PC-3 (cell line): ENCODE measurements around the gene CDK10. TPM values are rescaled to one million over a fixed set of nuclear protein-coding genes. Genes with fewer than 3 reads are reported as not detected.

Experiments
- ATAC-seq: fragments of 200-7000 bp; cut with Tn5 transposase; 2 replicates; pipeline ENCODE4 v1.9.1; 2020; ENCODE audit warnings: mild to moderate bottlenecking, moderate library complexity
- BruUV-seq: library from RNA; stranded (reverse); fragments of 400-500 nt; replicated peaks from 2 replicates; lab custom pipeline; 2021; lab: Mats Ljungman, UMichigan
- CTCF ChIA-PET: fragments of 300-600 bp; sonication (Branson Sonifier 250); formaldehyde crosslinking; loops from one replicate; lab custom pipeline; 2022; ENCODE audit warnings: antibody characterized with exemption; lab: Charles Lee
- POLR2A ChIA-PET: fragments of 300-600 bp; sonication (Branson Sonifier 250); formaldehyde crosslinking; loops from one replicate; lab custom pipeline; 2022; ENCODE audit warnings: antibody characterized with exemption; ENCODE audit not compliant: unreplicated experiment; lab: Charles Lee
- DNase-seq: peaks from one replicate; pipeline ENCODE4 v3.0.0-alpha.2; 2015
- H2AFZ ChIP-seq: fragments of 300-600 bp; sonication (generic); 2 replicates; pipeline ENCODE4 v1.6.0; 2016; ENCODE audit warnings: antibody characterized with exemption, low read length
- H3F3A ChIP-seq: fragments of 300-600 bp; sonication (generic); one replicate; pipeline ENCODE4 v1.6.0; 2017; ENCODE audit warnings: antibody characterized with exemption, low read length, control low read depth, mild to moderate bottlenecking; ENCODE audit not compliant: unreplicated experiment
- H3K27ac ChIP-seq: fragments of 300-600 bp; sonication (generic); 2 replicates; pipeline ENCODE4 v1.5.1; 2016; ENCODE audit warnings: mild to moderate bottlenecking, low read length
- H3K27me3 ChIP-seq: fragments of 300-600 bp; sonication (generic); 2 replicates; pipeline ENCODE4 v1.6.1; 2016; ENCODE audit warnings: low read length, mixed read lengths
- H3K36me3 ChIP-seq: fragments of 300-600 bp; sonication (generic); 2 replicates; pipeline ENCODE4 v1.6.1; 2016; ENCODE audit warnings: low read depth, mixed run types, low read length, mixed read lengths
- H3K4me1 ChIP-seq: fragments of 300-600 bp; sonication (generic); 2 replicates; pipeline ENCODE4 v1.5.1; 2016; ENCODE audit warnings: low read length; ENCODE audit not compliant: insufficient read depth
- H3K4me2 ChIP-seq: fragments of 300-600 bp; sonication (generic); 2 replicates; pipeline ENCODE4 v1.6.0; 2016; ENCODE audit warnings: low read length
- H3K4me3 ChIP-seq: fragments of 300-600 bp; sonication (generic); 2 replicates; pipeline ENCODE4 v1.5.1; 2016; ENCODE audit warnings: mild to moderate bottlenecking, low read length, mixed read lengths
- H3K79me2 ChIP-seq: fragments of 300-600 bp; sonication (generic); 2 replicates; pipeline ENCODE4 v1.6.1; 2017; ENCODE audit warnings: low read length, mixed read lengths
- H3K9ac ChIP-seq: fragments of 300-600 bp; sonication (generic); 2 replicates; pipeline ENCODE4 v1.6.0; 2016; ENCODE audit warnings: mild to moderate bottlenecking, low read length
- H3K9me2 ChIP-seq: fragments of 300-600 bp; sonication (generic); replicated peaks from 2 replicates; pipeline ENCODE4 v1.6.1; 2016; ENCODE audit warnings: mixed run types, low read length, mixed read lengths
- H3K9me3 ChIP-seq: fragments of 300-600 bp; sonication (generic); 2 replicates; pipeline ENCODE4 v1.6.1; 2016; ENCODE audit warnings: low read length, mixed read lengths
- H4K20me1 ChIP-seq: fragments of 300-600 bp; sonication (generic); 2 replicates; pipeline ENCODE4 v1.6.1; 2016; ENCODE audit warnings: low read length, mixed read lengths
- CTCF ChIP-seq: fragments of 300-600 bp; sonication (generic); conservative IDR thresholded peaks from 2 replicates; pipeline ENCODE4 v1.5.1; 2017; ENCODE audit warnings: antibody characterized with exemption, low read depth, mild to moderate bottlenecking, low read length
- EZH2 ChIP-seq: fragments of 300-600 bp; sonication (generic); IDR thresholded peaks from one replicate; pipeline ENCODE4 v1.6.1; 2017; ENCODE audit warnings: antibody characterized with exemption, mild to moderate bottlenecking, low read length; ENCODE audit not compliant: unreplicated experiment
- EZH2phosphoT487 ChIP-seq: fragments of 300-600 bp; sonication (generic); IDR thresholded peaks from 2 replicates; pipeline ENCODE4 v1.6.1; 2018; ENCODE audit warnings: mild to moderate bottlenecking, antibody characterized with exemption, low read length, borderline replicate concordance
- intact Hi-C: fragments of 100-400 bp; cut with micrococcal nuclease; formaldehyde crosslinking; loops from 2 replicates; pipeline ENCODE4 v1.9.0; 2023
- total RNA-seq: library from RNA; depleted of rRNA; stranded (reverse); fragments of >200 nt; gene quantifications from 2 replicates; pipeline ENCODE4 v1.2.3, GENCODE V29; 2014

The CDK10 gene
- total RNA-seq, 1 experiment from 2014 or later = 50.0 TPM

DNA sequence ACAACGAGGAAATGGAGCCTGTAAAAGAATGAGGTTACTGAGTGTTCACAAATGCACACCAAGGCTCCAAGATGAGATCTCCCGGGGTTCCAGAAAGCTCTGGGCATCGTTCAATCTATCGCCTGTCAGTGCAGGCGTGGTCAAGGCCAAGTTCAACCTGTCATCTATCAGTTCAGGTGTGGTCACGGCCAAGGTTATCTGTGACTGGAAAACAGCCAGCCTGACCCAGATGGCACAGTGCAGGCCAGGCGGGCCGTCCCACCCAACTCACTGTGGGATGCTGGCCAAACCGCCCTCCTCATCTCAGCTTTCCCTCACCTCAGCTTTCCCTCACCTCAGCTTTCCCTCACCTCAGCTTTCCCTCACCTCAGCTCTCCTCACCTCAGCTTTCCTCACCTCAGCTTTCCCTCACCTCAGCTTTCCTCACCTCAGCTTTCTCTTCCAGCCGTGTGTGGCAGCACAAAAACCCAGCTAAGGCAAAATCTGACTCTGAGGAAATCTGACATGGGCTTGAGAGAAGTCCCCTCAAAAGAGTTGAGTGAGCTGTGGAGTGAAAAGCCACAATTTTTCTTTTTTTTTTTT lies 31.3 kb upstream of the CDK10 start:
- ChIA-PET POLR2A (no interaction called here), CTCF (no interaction called here)
- Histone ChIP-seq H3K9me3 (no peaks in the 10 kb centered on the region), H3K27me3 (no peaks in the 10 kb centered on the region), H3K9ac (no peak overlapping the region), H3K79me2 (peaks cover 56% of the 10 kb centered on the region), H3K4me2 (no peak overlapping the region), H3K27ac (no peak overlapping the region), H3K36me3 (no peaks in the 10 kb centered on the region; the same call in 1 of the 2 replicates), H3K9me2 (no peaks in the 10 kb centered on the region), H4K20me1 (no peaks in the 10 kb centered on the region), H3K4me1 (no peaks in the 10 kb centered on the region; the same call in 1 of the 2 replicates), H3K4me3 (no peak overlapping the region), H2AFZ (no peak overlapping the region), H3F3A (no peaks in the 10 kb centered on the region)
- TF ChIP-seq EZH2phosphoT487 = no peak
- ATAC-seq (no peak), DNase-seq (no peak)
- BruUV-seq = no TSS peak
- intact Hi-C loops = no loop called here

DNA sequence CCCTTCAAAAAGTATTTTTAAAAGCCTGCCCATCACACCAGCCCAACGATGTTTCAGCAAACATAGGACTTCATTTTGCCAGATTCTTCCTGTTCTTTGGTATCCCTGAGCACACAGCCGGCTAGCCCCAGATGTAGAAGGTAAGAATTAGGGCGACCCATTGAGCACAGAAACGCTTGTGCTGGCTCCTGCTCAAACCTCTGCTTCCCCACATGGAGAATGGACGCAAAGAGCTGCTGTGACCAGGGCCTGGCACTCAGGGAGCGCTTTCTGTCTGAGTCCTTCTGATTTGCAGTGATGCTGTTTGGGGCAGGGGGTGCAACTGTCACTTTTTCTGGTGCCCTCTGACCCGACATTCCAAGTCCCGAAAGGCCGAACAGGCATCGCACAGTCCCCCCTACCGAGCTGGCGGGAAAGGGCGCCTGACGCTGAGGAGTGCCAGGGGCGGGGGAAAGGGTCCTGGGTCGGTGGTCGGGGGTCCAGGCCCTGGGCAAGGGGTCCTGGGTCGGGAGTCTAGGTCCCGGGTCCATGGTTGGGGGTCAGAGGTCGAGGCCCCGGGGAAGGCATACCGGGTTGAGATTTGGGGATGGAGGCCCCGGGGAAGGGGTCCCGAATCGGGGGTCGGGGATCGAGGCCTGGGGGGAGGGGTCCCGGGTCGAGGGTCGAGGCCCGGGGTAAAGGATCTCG lies 29.9 kb upstream of the CDK10 start:
- Histone ChIP-seq H4K20me1 (no peaks in the 10 kb centered on the region), H3K27ac (no peak overlapping the region), H3K9me2 (no peaks in the 10 kb centered on the region), H3K4me1 (no peaks in the 10 kb centered on the region; the same call in 1 of the 2 replicates), H3K79me2 (peaks cover 58% of the 10 kb centered on the region), H3K36me3 (peaks cover 9% of the 10 kb centered on the region; the same call in 1 of the 2 replicates), H3K9ac (peak overlapping the region; percentile 91), H3K4me2 (peak overlapping the region; percentile 95), H3K9me3 (no peaks in the 10 kb centered on the region), H3K4me3 (peak overlapping the region; percentile 85), H3K27me3 (no peaks in the 10 kb centered on the region), H2AFZ (no peak overlapping the region), H3F3A (no peaks in the 10 kb centered on the region)
- DNase-seq (no peak), ATAC-seq (no peak)
- BruUV-seq = TSS peak; percentile 46
- TF ChIP-seq EZH2 = no peak
- TF ChIP-seq CTCF = no peak
- intact Hi-C loops = no loop called here
- CTCF ChIA-PET = no interaction called here
- POLR2A ChIA-PET = no interaction called here

DNA sequence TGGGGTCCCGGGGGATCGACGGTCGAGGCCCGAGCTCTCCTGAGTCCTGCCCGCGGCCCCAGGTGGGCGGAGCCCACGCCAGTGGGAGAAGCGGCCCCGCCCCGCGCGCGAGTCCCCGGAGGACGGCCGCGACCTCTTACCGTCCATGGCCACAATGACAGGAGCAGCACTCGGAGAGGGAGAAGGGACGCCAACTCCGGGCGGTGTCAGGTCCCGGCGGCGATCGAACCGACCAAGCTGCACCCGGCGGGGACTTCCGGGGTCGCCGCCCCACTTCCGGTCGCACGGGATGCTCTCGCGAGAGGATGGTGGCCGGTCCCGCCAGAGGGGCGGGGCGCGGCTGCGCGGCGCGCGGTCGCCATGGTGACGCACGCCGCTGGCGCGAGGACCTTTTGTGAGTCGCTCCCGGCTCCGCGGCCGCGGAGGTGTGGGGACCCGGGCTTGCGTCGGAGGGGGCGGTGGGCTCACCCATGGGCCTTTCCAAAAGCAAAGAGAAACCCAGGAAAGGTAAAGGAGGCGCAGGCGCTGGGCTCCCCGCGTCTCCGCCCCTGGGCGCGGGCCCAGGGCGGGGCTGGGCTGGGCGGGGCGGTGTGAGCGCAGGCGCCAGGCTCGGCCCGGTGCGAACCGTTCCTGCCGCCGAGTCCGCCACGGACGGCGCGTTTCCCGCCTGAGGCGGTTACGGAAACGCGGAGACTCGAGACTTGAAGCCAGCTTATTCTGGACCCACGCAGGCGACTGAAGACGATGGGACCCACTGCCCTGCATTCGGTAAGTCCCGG lies 28.9 kb upstream of the CDK10 start, which contains the start of the genes CHMP1A and SPATA33:
Gene CHMP1A, minus strand, starts transcription at position 267 of the 779 bp plus-strand sequence. Its CDS starts 120 bp downstream, at position 147.
Gene SPATA33, plus strand, starts transcription at position 395 of the 779 bp plus-strand sequence. Its CDS starts 76 bp downstream, at position 471.
- ChIA-PET POLR2A (no interaction called here), CTCF (no interaction called here)
- no peaks in the 10 kb centered on the region for H3F3A ChIP-seq
- H3K27me3 ChIP-seq = no peaks in the 10 kb centered on the region
- peak within 1 kb of the TSS; percentile 42 for H3K27ac ChIP-seq
- ATAC-seq (peak; percentile 93), DNase-seq (peak; percentile 83)
- no peaks in the 10 kb centered on the region for H4K20me1 ChIP-seq
- intact Hi-C loops = no loop called here
- H3K9me2 ChIP-seq = no peaks in the 10 kb centered on the region
- H3K4me2 ChIP-seq = peak within 1 kb of the TSS; percentile 95
- peak within 1 kb of the TSS; percentile 91 for H3K9ac ChIP-seq
- BruUV-seq = TSS peak; percentile 74
- H3K36me3 ChIP-seq = peaks cover 9% of the 10 kb centered on the region; the same call in 1 of the 2 replicates
- TF ChIP-seq CTCF (no peak), EZH2 (no peak), EZH2phosphoT487 (no peak)
- H3K79me2 ChIP-seq = peaks cover 58% of the 10 kb centered on the region
- peak within 1 kb of the TSS; percentile 85 for H3K4me3 ChIP-seq
- no peaks in the 10 kb centered on the region for H3K9me3 ChIP-seq
- no peaks in the 10 kb centered on the region; the same call in 1 of the 2 replicates for H3K4me1 ChIP-seq
- H2AFZ ChIP-seq = peak within 1 kb of the TSS; percentile 79
